ENCODE results near the gene HSD3B1.

HSD3B1 gene

DNA sequence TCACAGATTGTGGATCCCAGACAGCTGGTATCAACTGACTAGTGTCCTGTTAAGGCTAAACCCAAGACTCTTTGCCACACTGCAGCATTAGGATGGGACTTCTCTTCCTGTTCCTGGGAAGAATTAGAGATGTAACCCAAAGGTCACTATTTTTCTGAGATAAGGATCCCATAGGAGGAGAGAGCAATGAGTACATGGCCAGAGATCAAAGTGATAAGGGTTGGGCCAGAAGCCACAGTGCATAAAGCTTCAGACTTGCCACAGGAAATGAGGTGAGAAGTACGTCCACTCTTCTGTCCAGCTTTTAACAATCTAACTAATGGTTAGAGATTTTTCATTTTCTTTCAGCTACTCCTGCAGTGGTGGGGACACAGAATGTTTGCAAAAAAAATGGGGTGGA lies at the start of gene HSD3B1:
HSD3B1 (plus strand) TSS at position 270 of the 400 bp plus-strand sequence. CDS start 267 bp downstream, outside the sequence.
- no peak for DNase-seq

GRCh38 chr1:119462964-119463363 lies 44.0 kb upstream of the HSD3B1 start:
- no peak for DNase-seq

DNA sequence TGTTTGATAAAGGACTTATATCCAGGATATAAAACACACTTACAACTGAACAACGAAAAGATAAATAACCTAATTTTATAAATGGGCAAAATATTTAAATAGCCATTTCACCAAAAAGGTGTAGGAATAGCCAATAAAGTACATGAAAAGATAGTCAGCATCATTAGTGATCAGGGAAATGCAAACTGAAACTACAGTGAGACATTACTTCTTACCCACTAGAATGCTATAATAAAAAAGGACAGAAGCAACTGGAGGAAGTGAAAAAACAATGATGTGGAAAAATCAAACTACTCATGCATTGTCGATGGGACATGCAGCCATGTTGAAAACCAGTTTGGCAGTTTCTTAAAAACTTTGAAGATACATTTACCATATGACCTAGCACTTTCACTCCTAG lies 43.4 kb upstream of the HSD3B1 start:
- no peak for DNase-seq

DNA sequence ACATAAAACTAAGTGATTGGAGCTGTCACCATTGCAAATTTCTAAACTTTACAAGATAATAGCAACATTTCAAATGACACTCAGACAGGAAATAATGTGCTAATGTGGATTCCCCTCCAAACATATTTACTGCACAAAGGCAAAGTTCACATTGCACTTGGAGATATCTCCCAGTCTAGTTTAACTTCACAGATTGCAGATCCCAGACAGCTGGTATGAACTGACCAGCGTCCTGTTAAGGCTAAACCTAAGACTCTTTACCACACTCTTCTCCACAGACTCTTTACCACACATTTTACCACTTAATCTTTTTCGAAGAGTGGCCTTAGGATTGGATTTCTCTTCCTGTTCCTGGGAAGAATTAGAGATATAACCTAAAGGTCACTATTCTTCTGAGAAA lies 40.6 kb upstream of the HSD3B1 start:
- DNase-seq: no peak

DNA sequence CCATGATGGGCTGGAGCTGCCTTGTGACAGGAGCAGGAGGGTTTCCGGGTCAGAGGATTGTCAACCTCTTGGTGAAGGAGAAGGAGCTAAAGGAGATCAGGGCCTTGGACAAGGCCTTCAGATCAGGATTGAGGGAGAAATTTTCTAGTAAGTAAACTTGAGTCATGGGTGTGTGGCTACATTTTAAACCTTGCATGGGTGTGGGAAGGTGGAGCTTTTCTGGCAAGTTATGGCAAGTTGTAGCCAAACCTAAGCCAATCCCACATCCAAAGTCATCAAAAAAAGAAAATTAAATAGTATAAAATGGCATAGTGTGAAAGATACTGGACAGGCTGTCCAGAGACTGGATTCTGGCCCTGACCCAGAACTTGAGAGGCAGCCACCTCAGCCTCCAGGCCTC lies 39.8 kb upstream of the HSD3B1 start:
- no peak for DNase-seq

DNA sequence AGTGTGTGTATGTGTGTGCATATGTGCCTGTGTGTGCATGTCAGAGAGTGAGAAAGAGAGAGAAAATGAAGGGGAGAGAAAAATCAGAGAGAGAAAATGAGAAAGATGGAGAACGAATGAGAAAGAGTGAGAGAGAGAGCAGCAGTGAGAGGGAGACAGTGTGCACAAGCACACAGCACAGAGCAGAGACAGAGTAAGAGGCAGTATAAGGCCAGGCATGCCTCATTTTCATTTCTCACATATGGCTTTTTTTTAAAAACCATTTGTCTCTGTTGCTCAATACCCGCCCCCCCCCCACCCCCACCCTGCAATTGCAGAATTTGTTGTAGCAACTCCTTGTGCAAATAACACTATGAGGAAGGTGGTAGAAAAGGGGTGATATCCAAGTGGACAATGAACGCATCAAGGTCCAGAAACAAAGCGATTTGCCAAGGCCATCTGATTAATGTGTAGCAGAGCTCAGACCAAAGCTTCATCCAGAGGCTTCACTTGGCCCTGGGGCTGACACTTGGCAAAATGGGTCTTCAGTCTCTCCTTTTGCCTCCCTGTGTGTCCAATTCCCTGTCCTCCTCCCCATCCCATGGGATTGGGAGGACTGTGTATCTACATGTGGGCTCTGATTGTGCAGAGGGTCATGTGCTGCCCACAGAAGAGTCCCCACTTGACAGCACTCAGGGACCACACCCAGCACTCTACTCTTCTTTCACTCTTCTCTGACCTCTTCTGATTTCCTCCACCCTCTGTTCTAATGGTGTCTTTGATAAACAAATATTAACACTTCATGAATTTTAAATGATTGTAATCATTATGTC lies 38.9 kb upstream of the HSD3B1 start:
- no peak for DNase-seq

GRCh38 chr1:119469741-119470140 lies 37.3 kb upstream of the HSD3B1 start:
- no peak for DNase-seq

GRCh38 chr1:119470377-119470776 lies 36.6 kb upstream of the HSD3B1 start:
- DNase-seq: no peak

GRCh38 chr1:119470958-119471357 lies 36.1 kb upstream of the HSD3B1 start:
- no peak for DNase-seq

DNA sequence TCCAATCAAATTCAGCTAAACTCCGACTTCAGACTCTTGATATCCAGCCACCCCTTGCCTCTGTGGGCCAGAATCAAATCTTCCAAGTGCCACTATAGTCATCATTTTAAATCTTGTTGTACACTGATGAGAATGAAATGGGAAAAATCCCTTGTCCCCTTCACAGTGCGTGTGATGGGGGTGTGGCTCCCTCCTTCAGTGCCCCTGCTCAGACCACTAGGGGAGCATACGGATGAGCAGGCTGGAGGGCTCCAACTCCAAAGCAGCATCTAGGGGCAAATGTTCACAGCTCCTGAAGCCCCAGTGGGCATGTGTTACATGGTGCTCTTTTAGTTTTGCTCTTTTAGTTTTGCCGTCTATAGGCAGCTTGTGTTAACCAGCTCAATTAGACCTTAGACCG lies 35.4 kb upstream of the HSD3B1 start:
- no peak for DNase-seq

GRCh38 chr1:119472080-119472818 lies 34.8 kb upstream of the HSD3B1 start:
- no peak for DNase-seq

DNA sequence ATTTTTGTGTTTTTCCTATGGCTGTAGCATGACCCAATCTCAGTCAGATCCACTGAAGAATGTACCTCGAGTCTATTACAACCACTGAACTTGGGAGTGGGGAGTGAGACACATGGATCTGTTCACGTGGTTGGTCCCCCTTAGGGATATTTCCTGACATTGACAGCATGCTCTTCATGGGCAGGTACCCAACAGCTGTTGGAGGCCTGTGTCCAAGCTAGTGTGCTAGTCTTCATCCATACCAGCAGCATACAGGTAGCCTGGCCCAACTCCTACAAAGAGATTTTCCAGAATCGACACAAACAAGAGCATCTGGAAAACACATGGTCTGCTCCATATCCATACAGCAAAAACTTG lies 34.2 kb upstream of the HSD3B1 start:
- DNase-seq: no peak

GRCh38 chr1:119475866-119476439 lies 31.1 kb upstream of the HSD3B1 start:
- DNase-seq: no peak

GRCh38 chr1:119477710-119478109 lies 29.3 kb upstream of the HSD3B1 start:
- DNase-seq: no peak

DNA sequence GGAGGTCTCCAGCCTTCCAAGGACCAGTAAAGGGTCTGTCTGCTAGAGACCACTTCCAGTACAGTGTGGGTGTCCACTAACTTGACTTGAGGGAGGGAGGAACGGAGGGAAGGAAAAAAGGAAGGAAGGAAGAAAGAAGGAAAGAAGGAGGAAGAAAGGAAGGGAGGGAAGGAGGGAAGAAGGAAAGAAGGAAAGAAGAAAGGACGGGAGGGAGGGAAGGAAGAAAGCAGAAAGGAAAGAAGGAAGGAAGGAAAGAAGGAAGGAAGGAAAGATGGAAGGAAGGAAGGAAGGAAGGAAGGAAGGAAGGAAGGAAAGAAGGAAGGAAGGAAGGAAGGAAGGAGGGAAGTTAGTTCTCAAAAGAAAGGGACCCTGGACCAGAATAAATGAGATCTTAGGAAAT lies 26.8 kb upstream of the HSD3B1 start:
- no peak for DNase-seq

GRCh38 chr1:119481951-119482350 lies 25.1 kb upstream of the HSD3B1 start:
- DNase-seq: no peak

DNA sequence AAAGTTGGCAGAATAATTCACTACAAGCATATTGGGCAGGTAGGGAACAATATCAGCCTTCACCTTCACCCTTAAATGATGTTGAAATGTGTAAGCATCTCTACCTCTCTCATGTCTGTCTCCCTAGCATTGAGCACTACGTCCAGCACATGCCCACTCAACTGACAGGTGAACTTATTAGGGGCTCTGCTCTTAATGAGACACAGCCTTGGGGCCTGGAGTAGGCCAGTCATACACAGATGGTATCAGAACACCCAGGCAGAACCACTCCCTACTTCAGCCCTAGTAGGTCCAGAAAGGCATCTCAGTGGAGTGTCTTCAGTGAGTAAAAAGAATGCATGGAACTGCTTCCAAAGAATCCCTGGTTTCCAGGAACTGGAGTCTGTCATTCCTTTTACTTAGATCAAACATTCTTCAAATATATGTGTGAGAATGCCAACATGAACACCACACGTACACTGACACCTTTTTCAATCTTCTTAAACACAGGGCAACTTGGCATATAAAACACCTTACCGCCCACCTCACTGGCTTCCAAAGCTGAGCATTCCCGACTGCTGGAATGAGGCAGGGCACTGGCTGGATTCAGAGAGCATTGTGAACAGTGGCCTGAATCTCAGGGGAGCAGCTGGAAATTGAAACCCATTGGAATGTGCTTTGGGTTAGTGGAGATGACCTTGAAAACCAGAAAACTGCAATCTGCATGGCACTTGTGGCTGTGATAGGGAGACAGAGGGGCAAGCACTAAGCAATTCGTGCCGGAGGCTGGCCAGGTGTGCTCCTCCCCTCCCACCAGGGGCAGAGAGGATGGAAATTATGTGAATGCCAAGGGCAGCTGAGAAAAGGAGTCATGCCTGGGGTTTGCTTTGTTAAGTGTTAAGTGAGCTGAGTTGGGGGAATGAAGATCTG lies 24.2 kb upstream of the HSD3B1 start:
- no peak for DNase-seq

DNA sequence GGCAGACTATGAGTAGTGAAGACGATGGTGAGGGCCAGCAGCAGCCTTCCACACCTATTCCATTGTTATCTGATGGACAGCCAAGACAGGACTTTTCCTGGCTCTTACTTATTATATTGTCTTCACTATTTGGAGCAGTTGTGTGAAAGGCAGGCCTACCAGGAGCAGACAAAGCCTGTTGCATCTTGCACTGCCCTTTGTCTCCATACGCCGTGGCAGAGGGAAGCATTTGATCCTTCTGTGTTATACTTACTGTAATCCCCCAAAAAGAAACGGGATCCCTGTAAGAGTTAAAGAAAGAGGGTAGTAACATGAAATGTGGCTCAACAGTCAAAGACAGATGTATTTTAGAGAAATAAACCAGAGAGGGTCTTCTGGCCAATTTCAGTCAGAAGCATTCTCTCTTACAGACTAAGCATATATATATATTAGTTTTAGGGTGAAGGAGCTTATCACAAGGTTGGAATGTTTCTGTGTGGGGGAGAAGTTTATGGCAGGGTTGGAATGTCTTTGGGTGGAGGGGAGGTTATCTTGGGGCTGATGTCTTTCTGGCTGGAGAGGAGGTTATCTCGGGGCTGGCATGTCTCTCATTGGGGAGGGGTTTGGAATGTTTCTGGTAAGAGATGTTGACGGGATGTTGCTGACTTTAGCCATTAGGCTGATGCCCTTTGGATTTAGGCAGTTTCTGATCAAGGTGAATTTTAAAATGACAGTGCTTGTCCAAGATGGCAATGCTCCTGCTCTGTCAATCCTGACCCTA lies 23.4 kb upstream of the HSD3B1 start:
- no peak for DNase-seq

DNA sequence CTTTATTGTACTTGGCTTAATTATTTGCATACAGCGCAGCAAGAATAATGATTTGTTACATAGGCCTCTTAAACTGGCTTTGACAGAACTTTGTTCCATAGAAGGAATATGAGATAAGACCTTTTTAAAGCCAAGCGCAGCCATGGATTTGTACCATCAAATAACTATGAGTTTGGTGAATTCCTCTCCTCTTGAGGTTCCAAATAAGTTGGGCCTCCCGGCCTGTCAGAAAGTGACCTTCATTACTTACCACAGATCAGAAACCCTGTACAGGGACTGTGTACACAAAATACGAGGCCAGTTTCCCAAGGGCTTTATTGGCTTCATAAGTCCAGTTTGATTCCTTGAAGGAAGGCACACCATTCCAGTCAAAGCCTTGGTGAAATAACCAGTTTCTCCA lies 21.8 kb upstream of the HSD3B1 start:
- DNase-seq: no peak

- no peak for DNase-seq
These were observed 18.8 kb upstream of the HSD3B1 start for GRCh38 chr1:119488216-119488615.

DNA sequence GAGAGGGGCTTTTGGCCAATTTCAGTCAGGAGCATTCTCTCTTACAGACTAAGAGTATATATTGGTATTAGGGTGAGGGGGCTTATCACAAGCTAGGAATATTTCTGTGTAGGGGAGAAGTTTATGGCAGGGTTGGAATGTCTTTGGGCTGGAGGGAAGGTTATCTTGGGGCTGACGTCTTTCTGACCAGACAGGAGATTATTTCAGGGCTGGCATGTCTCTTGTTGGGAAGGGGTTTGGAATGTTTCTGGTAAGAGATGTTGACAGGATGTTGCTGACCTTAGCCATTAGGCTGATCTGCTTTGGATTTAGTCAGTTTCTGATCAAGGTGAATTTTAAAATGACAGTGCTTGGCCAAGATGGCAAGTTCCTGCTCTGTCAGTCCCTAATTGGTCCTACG lies 17.8 kb upstream of the HSD3B1 start:
- no peak for DNase-seq

DNA sequence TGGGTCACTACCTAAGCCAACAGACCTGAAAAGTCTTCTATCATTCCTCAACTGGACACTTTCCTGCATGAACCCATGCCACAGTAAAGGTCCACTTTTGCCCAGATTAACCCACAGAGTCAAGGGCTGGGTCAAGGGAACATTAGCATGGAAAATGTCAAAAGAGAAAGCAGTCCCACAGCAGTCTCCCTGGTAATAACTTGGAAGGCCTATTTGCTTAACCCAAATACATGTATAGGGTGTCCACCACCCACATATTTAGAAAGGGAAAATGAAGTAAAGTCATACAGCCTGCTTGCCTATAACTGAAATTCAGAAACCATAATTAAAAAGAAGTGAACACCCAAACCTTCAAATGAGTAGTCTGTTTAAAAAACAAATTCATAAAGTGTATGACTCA lies 16.1 kb upstream of the HSD3B1 start:
- DNase-seq: no peak

Data from activated CD4-positive, CD25-positive, alpha-beta regulatory T cell (primary cell).